HL-60 (cell line): Measurements from ENCODE around the gene TMEM253.

Source experiments
- DNase-seq, 2 experiments: peaks; one replicate each; pipeline ENCODE4 v3.0.0-alpha.2; 2010 to 2020; ENCODE audit warnings: low read depth in 1 of 2, low spot score in 1 of 2
- H3K27ac ChIP-seq: fragments of 250-450 bp; sonication (Bioruptor Pico); replicated peaks from 2 replicates; pipeline ENCODE4 v1.5.1; 2020; ENCODE audit warnings: mild to moderate bottlenecking, moderate library complexity
- H3K27me3 ChIP-seq: fragments of 250-450 bp; sonication (Bioruptor Pico); 2 replicates; pipeline ENCODE4 v1.5.1; 2021; ENCODE audit warnings: mild to moderate bottlenecking, moderate library complexity; ENCODE audit not compliant: insufficient read depth, poor library complexity, severe bottlenecking
- H3K4me3 ChIP-seq: replicated peaks from 2 replicates; pipeline ENCODE4 v1.5.1; 2011; ENCODE audit warnings: mild to moderate bottlenecking, control low read depth, low read length; ENCODE audit not compliant: insufficient read depth
- GABPA ChIP-seq: IDR thresholded peaks from 2 replicates; pipeline ENCODE4 v1.6.1; 2012; ENCODE audit warnings: low read depth
- POLR2AphosphoS5 ChIP-seq: IDR thresholded peaks from 2 replicates; pipeline ENCODE4 v1.6.1; 2012; ENCODE audit warnings: low read depth
- SPI1 ChIP-seq: IDR thresholded peaks from 2 replicates; pipeline ENCODE4 v1.6.1; 2012; ENCODE audit warnings: low read depth, mild to moderate bottlenecking, borderline replicate concordance
- TF ChIP-seq, protein P1 (sequence below): IDR thresholded peaks from one replicate; pipeline ENCODE4 v1.5.1; 2011; ENCODE audit warnings: low read length, control low read depth, inconsistent platforms; ENCODE audit not compliant: insufficient read depth
- TF ChIP-seq, protein P2 (sequence below): IDR thresholded peaks from 2 replicates; pipeline ENCODE4 v1.6.1; 2012; ENCODE audit warnings: low read depth; ENCODE audit not compliant: insufficient replicate concordance

Gene TMEM253

DNA sequence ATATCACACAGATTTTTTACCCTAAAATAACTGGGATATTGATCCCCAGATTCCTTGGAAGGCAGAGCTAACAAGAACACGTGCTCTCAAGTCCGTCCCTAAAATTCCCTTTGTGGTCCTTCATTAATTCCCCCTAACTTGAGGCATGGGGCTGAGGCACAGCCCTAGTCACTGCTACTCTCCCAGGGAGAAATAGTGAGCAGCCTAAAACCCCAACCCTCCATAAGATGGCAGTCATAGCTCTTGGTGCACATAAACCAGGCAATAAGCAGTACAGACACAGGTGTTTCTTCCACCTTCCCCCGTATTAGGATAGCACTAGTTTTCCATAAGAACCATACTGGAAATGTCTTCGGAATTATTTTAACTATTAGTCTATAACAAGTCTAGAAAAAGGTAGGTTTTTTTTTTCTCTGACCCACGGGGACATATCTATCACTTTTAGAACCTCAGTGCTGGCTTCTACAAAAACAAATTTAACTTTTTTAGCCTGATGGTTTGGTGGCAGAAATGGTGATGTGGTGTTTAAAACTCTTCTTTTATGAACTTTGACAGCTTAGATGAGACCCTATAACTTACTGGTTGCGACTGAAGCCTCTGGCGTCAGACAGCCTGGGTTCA is 33.9 kb upstream of the TMEM253 start:
- TF ChIP-seq POLR2AphosphoS5 (no peak), GABPA (no peak)
- TF ChIP-seq, protein P1, sequence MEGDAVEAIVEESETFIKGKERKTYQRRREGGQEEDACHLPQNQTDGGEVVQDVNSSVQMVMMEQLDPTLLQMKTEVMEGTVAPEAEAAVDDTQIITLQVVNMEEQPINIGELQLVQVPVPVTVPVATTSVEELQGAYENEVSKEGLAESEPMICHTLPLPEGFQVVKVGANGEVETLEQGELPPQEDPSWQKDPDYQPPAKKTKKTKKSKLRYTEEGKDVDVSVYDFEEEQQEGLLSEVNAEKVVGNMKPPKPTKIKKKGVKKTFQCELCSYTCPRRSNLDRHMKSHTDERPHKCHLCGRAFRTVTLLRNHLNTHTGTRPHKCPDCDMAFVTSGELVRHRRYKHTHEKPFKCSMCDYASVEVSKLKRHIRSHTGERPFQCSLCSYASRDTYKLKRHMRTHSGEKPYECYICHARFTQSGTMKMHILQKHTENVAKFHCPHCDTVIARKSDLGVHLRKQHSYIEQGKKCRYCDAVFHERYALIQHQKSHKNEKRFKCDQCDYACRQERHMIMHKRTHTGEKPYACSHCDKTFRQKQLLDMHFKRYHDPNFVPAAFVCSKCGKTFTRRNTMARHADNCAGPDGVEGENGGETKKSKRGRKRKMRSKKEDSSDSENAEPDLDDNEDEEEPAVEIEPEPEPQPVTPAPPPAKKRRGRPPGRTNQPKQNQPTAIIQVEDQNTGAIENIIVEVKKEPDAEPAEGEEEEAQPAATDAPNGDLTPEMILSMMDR, result peak; percentile 37
- TF ChIP-seq, protein P2, sequence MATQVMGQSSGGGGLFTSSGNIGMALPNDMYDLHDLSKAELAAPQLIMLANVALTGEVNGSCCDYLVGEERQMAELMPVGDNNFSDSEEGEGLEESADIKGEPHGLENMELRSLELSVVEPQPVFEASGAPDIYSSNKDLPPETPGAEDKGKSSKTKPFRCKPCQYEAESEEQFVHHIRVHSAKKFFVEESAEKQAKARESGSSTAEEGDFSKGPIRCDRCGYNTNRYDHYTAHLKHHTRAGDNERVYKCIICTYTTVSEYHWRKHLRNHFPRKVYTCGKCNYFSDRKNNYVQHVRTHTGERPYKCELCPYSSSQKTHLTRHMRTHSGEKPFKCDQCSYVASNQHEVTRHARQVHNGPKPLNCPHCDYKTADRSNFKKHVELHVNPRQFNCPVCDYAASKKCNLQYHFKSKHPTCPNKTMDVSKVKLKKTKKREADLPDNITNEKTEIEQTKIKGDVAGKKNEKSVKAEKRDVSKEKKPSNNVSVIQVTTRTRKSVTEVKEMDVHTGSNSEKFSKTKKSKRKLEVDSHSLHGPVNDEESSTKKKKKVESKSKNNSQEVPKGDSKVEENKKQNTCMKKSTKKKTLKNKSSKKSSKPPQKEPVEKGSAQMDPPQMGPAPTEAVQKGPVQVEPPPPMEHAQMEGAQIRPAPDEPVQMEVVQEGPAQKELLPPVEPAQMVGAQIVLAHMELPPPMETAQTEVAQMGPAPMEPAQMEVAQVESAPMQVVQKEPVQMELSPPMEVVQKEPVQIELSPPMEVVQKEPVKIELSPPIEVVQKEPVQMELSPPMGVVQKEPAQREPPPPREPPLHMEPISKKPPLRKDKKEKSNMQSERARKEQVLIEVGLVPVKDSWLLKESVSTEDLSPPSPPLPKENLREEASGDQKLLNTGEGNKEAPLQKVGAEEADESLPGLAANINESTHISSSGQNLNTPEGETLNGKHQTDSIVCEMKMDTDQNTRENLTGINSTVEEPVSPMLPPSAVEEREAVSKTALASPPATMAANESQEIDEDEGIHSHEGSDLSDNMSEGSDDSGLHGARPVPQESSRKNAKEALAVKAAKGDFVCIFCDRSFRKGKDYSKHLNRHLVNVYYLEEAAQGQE, result no peak
- H3K27ac ChIP-seq, result no peak overlapping the region
- peak in 1 of 2 experiments; percentile 43 for DNase-seq
- no peaks in the 10 kb centered on the region for H3K27me3 ChIP-seq
- H3K4me3 ChIP-seq, result no peak overlapping the region

DNA sequence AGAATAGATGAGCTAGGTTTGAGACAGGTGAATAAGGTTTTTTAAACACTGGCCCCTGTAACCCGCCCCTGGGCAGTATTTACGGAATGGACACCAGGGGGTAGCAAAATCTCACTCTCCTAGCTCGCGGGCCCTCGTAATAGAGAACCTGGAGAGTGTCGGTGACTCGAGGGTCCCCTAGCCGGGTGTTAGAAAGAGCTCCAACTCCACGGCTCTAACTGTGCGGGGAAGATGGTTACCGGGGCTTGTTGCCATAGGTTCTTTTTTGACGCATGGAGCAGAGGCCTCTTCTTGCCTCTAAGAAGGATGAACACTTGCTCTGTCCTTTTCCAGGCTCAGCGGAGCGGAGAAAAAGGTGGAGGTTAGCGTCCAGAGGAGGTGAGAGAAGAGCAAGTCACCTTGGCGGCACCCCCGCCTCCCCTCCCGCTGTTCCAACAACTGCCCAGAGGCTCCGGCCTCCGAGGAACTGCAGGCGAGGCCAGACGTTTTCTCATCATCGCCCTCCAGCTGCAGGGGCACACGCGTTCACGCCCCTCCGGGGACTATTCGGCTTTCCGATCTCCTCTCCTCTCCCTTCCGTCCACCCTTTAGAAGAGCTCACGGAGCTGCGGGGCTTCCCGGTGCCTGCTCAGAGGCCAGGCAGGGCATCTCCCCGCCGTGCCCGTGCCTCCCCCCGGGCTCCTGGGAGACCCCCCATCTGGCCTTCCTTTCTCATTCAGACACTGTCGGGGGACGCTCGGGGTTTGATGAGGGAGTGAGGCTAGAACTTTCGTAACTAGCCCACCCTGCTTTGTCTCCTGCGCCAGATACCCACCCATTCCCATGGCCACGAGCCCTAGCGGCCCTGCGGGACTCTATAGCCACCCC is 32.1 kb upstream of the TMEM253 start:
- H3K4me3 ChIP-seq, result no peak overlapping the region
- H3K27ac ChIP-seq, result no peak overlapping the region
- peak; percentile 41 to 72 for DNase-seq
- no peaks in the 10 kb centered on the region for H3K27me3 ChIP-seq
- TF ChIP-seq POLR2AphosphoS5 (no peak), SPI1 (no peak)
- TF ChIP-seq, protein P2, result no peak
- TF ChIP-seq, protein P1, result peak; percentile 60

DNA sequence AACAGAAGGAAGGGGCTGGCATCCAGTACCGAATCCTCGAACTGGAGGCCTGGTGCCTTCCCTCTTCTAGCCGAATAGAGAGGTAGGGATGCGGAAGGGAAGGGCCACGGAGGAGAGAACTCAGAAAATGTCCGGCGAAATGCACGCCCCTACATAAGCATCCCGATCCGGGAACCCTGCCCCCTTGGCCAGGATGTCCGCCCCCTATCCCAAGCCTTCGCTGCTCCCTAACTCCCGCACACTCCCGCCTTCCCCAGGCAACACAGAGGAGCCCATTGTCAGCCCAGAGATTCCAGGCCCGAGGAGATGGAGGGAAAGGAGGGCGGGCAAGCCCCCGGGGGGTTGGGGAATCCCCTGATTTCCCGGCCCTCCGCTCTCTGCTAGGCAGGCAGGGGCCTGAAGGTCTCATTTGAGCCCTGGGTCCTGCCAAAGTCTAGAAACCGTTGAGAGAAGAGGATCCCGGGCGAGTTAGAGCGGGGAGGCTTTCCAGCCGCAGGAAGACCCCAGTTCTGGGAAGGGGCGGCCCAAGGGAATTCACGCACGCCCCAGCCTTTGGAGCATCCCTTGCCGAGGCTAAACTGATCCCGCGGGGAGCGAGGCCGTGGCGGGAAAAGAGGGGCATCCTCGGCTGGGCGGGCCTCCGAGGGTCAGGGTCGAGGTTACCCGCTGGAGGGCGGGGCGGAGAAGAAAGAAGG is 31.3 kb upstream of the TMEM253 start:
- DNase-seq, result peak in 1 of 2 experiments; percentile 23
- H3K4me3 ChIP-seq, result peak overlapping the region; percentile 77
- TF ChIP-seq, protein P2, result no peak
- no peak for TF ChIP-seq GABPA
- TF ChIP-seq POLR2AphosphoS5, result no peak
- no peak for TF ChIP-seq SPI1
- TF ChIP-seq, protein P1, result no peak
- H3K27me3 ChIP-seq, result no peaks in the 10 kb centered on the region
- no peak overlapping the region for H3K27ac ChIP-seq
